GM23338 (cell line): ENCODE data around the gene TMPRSS3. TPM values are rescaled to one million over a fixed set of nuclear protein-coding genes. Genes with fewer than 3 reads are reported as not detected.

Source experiments
- CREB1 ChIP-seq: fragments of 250-450 bp; sonication (Bioruptor Pico); IDR thresholded peaks from 2 replicates; pipeline ENCODE4 v1.5.0; 2020; ENCODE audit warnings: low read depth, mild to moderate bottlenecking, moderate library complexity
- CTCF ChIP-seq, 2 experiments: fragments of 200-600 bp in 1 of 2; sonication (generic) in 1 of 2; conservative IDR thresholded peaks; 2 replicates each; pipeline versions ENCODE4 v1.5.1 to v1.6.1; 2016 to 2017; ENCODE audit warnings: antibody characterized with exemption in 2 of 2, low read depth in 2 of 2, mild to moderate bottlenecking in 2 of 2, moderate library complexity in 1 of 2
- ETS1 ChIP-seq: IDR thresholded peaks from 2 replicates; pipeline ENCODE4 v1.6.1; 2016; ENCODE audit warnings: antibody characterized with exemption
- EZH2 ChIP-seq: fragments of 200-600 bp; sonication (generic); IDR thresholded peaks from one replicate; pipeline ENCODE4 v1.8.0; 2017; ENCODE audit warnings: antibody characterized with exemption, mild to moderate bottlenecking, low read depth; ENCODE audit not compliant: unreplicated experiment
- EZH2phosphoT487 ChIP-seq: fragments of 200-600 bp; sonication (generic); IDR thresholded peaks from one replicate; pipeline ENCODE4 v1.8.1; 2018; ENCODE audit warnings: antibody characterized with exemption; ENCODE audit not compliant: unreplicated experiment
- JUNB ChIP-seq: IDR thresholded peaks from one replicate; pipeline ENCODE4 v1.6.1; 2016; ENCODE audit warnings: antibody characterized with exemption; ENCODE audit not compliant: unreplicated experiment
- NANOG ChIP-seq: IDR thresholded peaks from 2 replicates; pipeline ENCODE4 v1.6.1; 2016; ENCODE audit warnings: antibody characterized with exemption, borderline replicate concordance
- STAT1 ChIP-seq: IDR thresholded peaks from one replicate; pipeline ENCODE4 v1.6.1; 2016; ENCODE audit warnings: antibody characterized with exemption; ENCODE audit not compliant: unreplicated experiment
- ZNF331 ChIP-seq: fragments of 250-450 bp; sonication (Bioruptor Pico); IDR thresholded peaks from 2 replicates; pipeline ENCODE4 v1.5.0; 2020; ENCODE audit warnings: low read depth, mild to moderate bottlenecking, moderate library complexity
- ZNF462 ChIP-seq: fragments of 250-450 bp; sonication (Bioruptor Pico); IDR thresholded peaks from 2 replicates; pipeline ENCODE4 v1.5.0; 2020; ENCODE audit warnings: mild to moderate bottlenecking, moderate library complexity
- polyA plus RNA-seq: library from polyadenylated mRNA; unstranded; fragments of >200 nt; fragmentation: Nextera tagmentation; extraction: Ambion mirVana; gene quantifications from 2 replicates; pipeline ENCODE4 v1.2.1, GENCODE V29; 2016
- total RNA-seq: library from RNA; depleted of rRNA; stranded (reverse); fragments of >200 nt; shearing (Covaris generic); gene quantifications from 2 replicates; pipeline ENCODE4 v1.2.3, GENCODE V29; 2014

TMPRSS3 gene
- total and polyA plus RNA-seq, 2 experiments from 2014 or later, result 0.17 TPM; not detected in 1

- TF ChIP-seq ZNF462 (CRISPR knock-in tag) (no peak), NANOG (no peak), ZNF331 (CRISPR knock-in tag) (no peak), EZH2 (no peak), EZH2phosphoT487 (no peak), ETS1 (no peak), CREB1 (CRISPR knock-in tag) (no peak), STAT1 (no peak), JUNB (no peak), CTCF (conservative IDR thresholded peaks at IDR 0.05; ENCODE audit: low read depth in 2 of 2) (no peak)
Observed at GRCh38 chr21:42414928-42415769, 19.3 kb upstream of the TMPRSS3 start (continued).
